ENCODE results near the gene ARHGAP31.

GRCh38 chr3:119409844-119410243 is 115.7 kb downstream of the ARHGAP31 start:
- TF ChIP-seq POLR2AphosphoS5 (IDR thresholded peaks at IDR 0.05) (no peak), CTCF (IDR thresholded peaks at IDR 0.05) (no peak), EP300 (IDR thresholded peaks at IDR 0.05) (no peak)
